AML-193 (cell line): ENCODE results near the gene TCEAL1.
"Not testable (repeated sequence)": the region's sequence is repeated elsewhere in the genome, so short reads cannot be mapped to it uniquely, and the experiment has no call there.

ENCODE experiments used
- DNase-seq, 2 experiments: peaks; one replicate each; lab custom pipeline; 2025; lab: John Stamatoyannopoulos, UW

Gene TCEAL1

GRCh38 chrX:103635436-103635835, 6.7 kb downstream of the TCEAL1 start:
- DNase-seq, result no peak

- no peak for DNase-seq
Measured at GRCh38 chrX:103637604-103638338, 9.0 kb downstream of the TCEAL1 start.

- not testable (repeated sequence) for DNase-seq
Measured at GRCh38 chrX:103638479-103639346, 9.9 kb downstream of the TCEAL1 start.

GRCh38 chrX:103640401-103641155, 11.8 kb downstream of the TCEAL1 start:
- DNase-seq, result no peak

GRCh38 chrX:103644125-103644524, 15.3 kb downstream of the TCEAL1 start:
- no peak for DNase-seq

GRCh38 chrX:103647630-103648029, 18.9 kb downstream of the TCEAL1 start:
- no peak for DNase-seq

GRCh38 chrX:103651151-103651773, 22.5 kb downstream of the TCEAL1 start:
- no peak for DNase-seq

- DNase-seq, result not testable (repeated sequence)
Measured at GRCh38 chrX:103655230-103656000, 26.6 kb downstream of the TCEAL1 start.

- DNase-seq, result no peak
Measured at GRCh38 chrX:103656617-103657016, 27.8 kb downstream of the TCEAL1 start.

- DNase-seq, result not testable (repeated sequence)
Measured at GRCh38 chrX:103657066-103657465, 28.3 kb downstream of the TCEAL1 start.

GRCh38 chrX:103658681-103659433, 30.1 kb downstream of the TCEAL1 start:
- no peak for DNase-seq

GRCh38 chrX:103659460-103659859, 30.7 kb downstream of the TCEAL1 start:
- DNase-seq, result not testable (repeated sequence)

- DNase-seq, result no peak
Measured at GRCh38 chrX:103663981-103664762, 35.4 kb downstream of the TCEAL1 start.

- no peak for DNase-seq
Measured at GRCh38 chrX:103666202-103667107, 37.7 kb downstream of the TCEAL1 start.

GRCh38 chrX:103669745-103670144, 41.0 kb downstream of the TCEAL1 start:
- DNase-seq, result no peak

GRCh38 chrX:103674531-103675454, 46.0 kb downstream of the TCEAL1 start:
- DNase-seq, result no peak
